ENCODE results near the gene WDFY4. TPM values are rescaled to one million over a fixed set of nuclear protein-coding genes. Genes with fewer than 3 reads are reported as not detected.

WDFY4 gene
- total RNA-seq, 4 donors from 2014 or later: 0.60 to 20.6 (median 5.1) TPM

DNA sequence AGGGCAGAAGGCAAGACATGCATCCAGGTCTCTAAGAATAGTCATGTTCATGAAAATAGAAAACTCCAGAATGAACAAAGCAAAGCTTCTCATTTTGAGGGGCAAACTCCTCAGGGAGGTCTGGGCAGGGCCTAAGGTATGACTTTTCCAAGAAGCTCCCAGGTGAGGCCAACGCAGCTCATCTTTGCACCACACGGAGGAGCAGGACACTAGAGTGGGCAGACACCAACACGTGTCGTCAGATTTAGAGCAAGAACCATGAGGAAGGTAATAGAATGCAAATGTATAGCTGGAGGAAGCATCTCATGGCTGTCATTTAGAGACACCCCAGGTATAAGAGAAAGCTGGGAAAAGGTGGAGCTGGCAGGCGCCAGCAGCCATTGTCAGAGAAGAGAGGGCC lies 95.7 kb downstream of the WDFY4 start:
- Histone ChIP-seq H3K27ac (no peak overlapping the region), H3K4me1 (no peaks in the 10 kb centered on the region), H3K27me3 (no peaks in the 10 kb centered on the region), H3K9me3 (no peaks in the 10 kb centered on the region), H3K36me3 (no peaks in the 10 kb centered on the region), H3K4me3 (no peak overlapping the region)
- in situ Hi-C loops (cut with MboI; ENCODE audit: low pct_ligation_motif_present in 1 of 4, low pct_unique_long_range_greater_than_20kb in 1 of 4, low sequenced_read_pairs in 3 of 4) (no loop called here), intact Hi-C loops (cut with DNase I; ENCODE audit: low total_unique reads) (no loop called here)
- no peak for DNase-seq
- WGBS, 2 donors (ENCODE audit: low coverage in 1 of 2): 94 to 95% methylated on average over 5 of the region's 5 CpGs
- TF ChIP-seq, protein P1, sequence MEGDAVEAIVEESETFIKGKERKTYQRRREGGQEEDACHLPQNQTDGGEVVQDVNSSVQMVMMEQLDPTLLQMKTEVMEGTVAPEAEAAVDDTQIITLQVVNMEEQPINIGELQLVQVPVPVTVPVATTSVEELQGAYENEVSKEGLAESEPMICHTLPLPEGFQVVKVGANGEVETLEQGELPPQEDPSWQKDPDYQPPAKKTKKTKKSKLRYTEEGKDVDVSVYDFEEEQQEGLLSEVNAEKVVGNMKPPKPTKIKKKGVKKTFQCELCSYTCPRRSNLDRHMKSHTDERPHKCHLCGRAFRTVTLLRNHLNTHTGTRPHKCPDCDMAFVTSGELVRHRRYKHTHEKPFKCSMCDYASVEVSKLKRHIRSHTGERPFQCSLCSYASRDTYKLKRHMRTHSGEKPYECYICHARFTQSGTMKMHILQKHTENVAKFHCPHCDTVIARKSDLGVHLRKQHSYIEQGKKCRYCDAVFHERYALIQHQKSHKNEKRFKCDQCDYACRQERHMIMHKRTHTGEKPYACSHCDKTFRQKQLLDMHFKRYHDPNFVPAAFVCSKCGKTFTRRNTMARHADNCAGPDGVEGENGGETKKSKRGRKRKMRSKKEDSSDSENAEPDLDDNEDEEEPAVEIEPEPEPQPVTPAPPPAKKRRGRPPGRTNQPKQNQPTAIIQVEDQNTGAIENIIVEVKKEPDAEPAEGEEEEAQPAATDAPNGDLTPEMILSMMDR (IDR thresholded peaks at IDR 0.05): no peak
- TF ChIP-seq EP300 (IDR thresholded peaks at IDR 0.05; ENCODE audit: low read depth) (no peak), POLR2A (IDR thresholded peaks at IDR 0.05) (no peak), POLR2AphosphoS5 (IDR thresholded peaks at IDR 0.05) (no peak)

DNA sequence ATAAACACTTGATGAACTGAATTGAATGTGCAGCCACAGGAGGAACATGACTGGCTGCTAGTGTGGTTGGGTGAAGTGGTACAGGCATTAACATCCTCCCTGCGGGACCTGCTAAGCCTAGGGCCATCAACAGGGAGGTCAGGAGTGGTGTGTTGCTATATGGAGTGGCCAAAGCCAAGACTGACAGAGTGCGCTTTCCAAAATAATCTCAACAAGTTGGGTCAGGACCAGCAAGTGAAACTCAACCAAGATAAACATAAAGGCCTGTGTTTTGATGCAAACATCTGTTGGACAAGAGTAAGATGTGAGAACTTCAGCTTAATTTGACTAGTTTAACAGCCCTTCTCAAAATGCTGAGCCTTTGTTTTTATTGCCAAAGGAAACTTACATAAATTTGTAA lies 97.7 kb downstream of the WDFY4 start:
- TF ChIP-seq POLR2A (IDR thresholded peaks at IDR 0.05) (no peak), POLR2AphosphoS5 (IDR thresholded peaks at IDR 0.05) (no peak), EP300 (IDR thresholded peaks at IDR 0.05; ENCODE audit: low read depth) (no peak)
- TF ChIP-seq, protein P1 (IDR thresholded peaks at IDR 0.05): no peak
- H3K4me3 ChIP-seq: no peak overlapping the region
- H3K9me3 ChIP-seq: no peaks in the 10 kb centered on the region
- intact Hi-C loops (cut with DNase I; ENCODE audit: low total_unique reads): no loop called here
- no peak for DNase-seq
- no peak overlapping the region for H3K27ac ChIP-seq
- no peaks in the 10 kb centered on the region for H3K27me3 ChIP-seq
- 79% methylated on average over 2 of the region's 2 CpGs; no CpG with 5 or more reads in 1 of the 2 donors for WGBS, 2 donors (ENCODE audit: low coverage in 1 of 2)
- in situ Hi-C loops (cut with MboI; ENCODE audit: low pct_ligation_motif_present in 1 of 4, low pct_unique_long_range_greater_than_20kb in 1 of 4, low sequenced_read_pairs in 3 of 4): no loop called here
- no peaks in the 10 kb centered on the region for H3K36me3 ChIP-seq
- H3K4me1 ChIP-seq: no peaks in the 10 kb centered on the region

DNA sequence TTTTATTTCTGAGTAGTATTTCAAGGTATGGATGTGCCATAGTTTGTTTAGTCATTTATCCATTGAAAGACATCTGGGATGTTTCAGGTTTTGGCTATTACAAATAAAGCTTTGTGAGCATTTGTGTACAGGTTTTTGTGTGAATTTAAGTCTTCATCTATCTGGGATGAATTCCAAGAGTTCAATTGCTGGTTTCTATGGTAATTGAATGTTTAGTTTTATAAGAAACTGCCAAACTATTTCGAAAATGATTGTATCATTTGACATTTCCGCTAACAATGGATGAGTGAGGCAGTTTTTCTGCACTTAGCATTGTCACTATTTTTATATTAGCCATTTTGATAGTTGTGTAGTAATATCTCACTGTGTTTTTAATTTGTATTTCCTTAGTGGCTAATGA lies 99.4 kb downstream of the WDFY4 start:
- no peaks in the 10 kb centered on the region for H3K4me1 ChIP-seq
- no peak overlapping the region for H3K27ac ChIP-seq
- H3K4me3 ChIP-seq: no peak overlapping the region
- TF ChIP-seq, protein P1 (IDR thresholded peaks at IDR 0.05): no peak
- no peak for TF ChIP-seq EP300 (IDR thresholded peaks at IDR 0.05; ENCODE audit: low read depth)
- TF ChIP-seq POLR2AphosphoS5 (IDR thresholded peaks at IDR 0.05): no peak
- no peak for TF ChIP-seq POLR2A (IDR thresholded peaks at IDR 0.05)
- no peak for DNase-seq
- 50 to 76% methylated on average over 2 of the region's 2 CpGs for WGBS, 2 donors (ENCODE audit: low coverage in 1 of 2)
- intact Hi-C loops (cut with DNase I; ENCODE audit: low total_unique reads): no loop called here
- in situ Hi-C loops (cut with MboI; ENCODE audit: low pct_ligation_motif_present in 1 of 4, low pct_unique_long_range_greater_than_20kb in 1 of 4, low sequenced_read_pairs in 3 of 4): no loop called here
- no peaks in the 10 kb centered on the region for H3K27me3 ChIP-seq
- no peaks in the 10 kb centered on the region for H3K9me3 ChIP-seq
- no peaks in the 10 kb centered on the region for H3K36me3 ChIP-seq

DNA sequence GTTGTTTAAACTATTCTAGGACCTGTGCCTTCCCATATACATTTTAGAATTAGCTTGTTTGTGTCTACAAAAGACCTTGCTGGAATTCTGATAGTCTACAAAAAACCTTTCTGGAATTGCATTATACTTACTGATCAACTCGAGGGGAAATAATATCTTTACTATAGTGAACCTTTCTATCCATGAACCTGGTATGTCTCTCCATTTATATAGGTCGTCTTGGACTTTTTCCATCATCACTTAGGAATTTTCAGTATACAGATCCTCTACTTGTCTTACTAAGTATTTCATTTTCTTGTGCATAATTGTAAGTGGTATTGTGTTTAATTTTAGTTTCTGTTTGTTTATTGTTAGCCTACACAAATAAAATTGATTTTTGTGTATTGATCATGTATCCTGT lies 101.1 kb downstream of the WDFY4 start:
- DNase-seq: no peak
- intact Hi-C loops (cut with DNase I; ENCODE audit: low total_unique reads): no loop called here
- no peaks in the 10 kb centered on the region for H3K36me3 ChIP-seq
- no peaks in the 10 kb centered on the region for H3K9me3 ChIP-seq
- no peak overlapping the region for H3K27ac ChIP-seq
- no peak overlapping the region for H3K4me3 ChIP-seq
- TF ChIP-seq, protein P1 (IDR thresholded peaks at IDR 0.05): no peak
- TF ChIP-seq POLR2AphosphoS5 (IDR thresholded peaks at IDR 0.05) (no peak), POLR2A (IDR thresholded peaks at IDR 0.05) (no peak), EP300 (IDR thresholded peaks at IDR 0.05; ENCODE audit: low read depth) (no peak)
- H3K4me1 ChIP-seq: no peaks in the 10 kb centered on the region
- in situ Hi-C loops (cut with MboI; ENCODE audit: low pct_ligation_motif_present in 1 of 4, low pct_unique_long_range_greater_than_20kb in 1 of 4, low sequenced_read_pairs in 3 of 4): no loop called here
- no peaks in the 10 kb centered on the region for H3K27me3 ChIP-seq
- 50 to 68% methylated on average over 2 of the region's 2 CpGs for whole genome bisulfite sequencing, 2 donors (ENCODE audit: low coverage in 1 of 2)
